Lung microvascular endothelial cell (primary cell): ENCODE results near the gene BAMBI. TPM values are rescaled to one million over a fixed set of nuclear protein-coding genes. Genes with fewer than 3 reads are reported as not detected.

Experiments
- DNase-seq, 2 donors: peaks; one replicate each; pipeline versions ENCODE4 v3.0.0 to v3.0.0-alpha.2; 2010; ENCODE audit warnings: low read depth in 2 of 2
- total RNA-seq: library from RNA; depleted of rRNA; stranded (reverse); fragments of >200 nt; gene quantifications from 2 replicates; pipeline ENCODE4 v1.2.1, GENCODE V29; 2014

Gene BAMBI
- total RNA-seq, 1 donor from 2014 or later = 3.0 TPM

- DNase-seq = no peak
Observed at GRCh38 chr10:28674782-28675181, 2.5 kb upstream of the BAMBI start.

DNA sequence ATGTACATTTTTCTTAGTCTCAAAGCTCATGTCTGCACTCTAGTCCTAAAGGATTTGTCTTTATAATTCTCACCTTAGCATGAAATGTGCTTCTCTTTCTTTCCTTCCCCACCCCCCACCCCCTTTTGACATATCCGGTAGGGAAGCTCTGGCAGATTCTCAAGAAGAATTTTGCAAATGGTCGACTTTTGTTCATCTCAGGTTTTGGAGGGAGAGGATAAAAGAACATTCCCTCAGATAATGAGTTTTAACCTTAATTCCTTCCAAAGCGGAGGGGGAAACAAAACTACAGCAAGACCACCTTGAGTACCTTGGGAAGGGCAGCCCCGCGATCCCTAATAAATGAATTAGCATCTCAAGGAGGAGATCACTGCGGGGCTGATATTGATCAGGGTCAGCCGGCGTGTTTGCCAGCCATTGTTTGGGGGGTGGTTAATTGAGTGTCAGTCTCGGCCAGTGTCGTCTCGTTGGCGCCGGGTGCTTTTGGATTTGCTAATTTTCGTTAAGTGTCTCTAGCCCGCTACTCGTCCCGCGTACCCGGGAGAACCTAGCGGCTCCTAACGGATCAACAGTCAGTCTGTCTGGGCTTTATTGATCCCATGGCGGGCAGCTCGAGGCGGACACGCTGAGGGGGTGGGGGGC lies 874 bp upstream of the BAMBI start:
- peak; percentile 20 to 24 for DNase-seq

GRCh38 chr10:28677888-28678686 lies 766 bp downstream of the BAMBI start:
- DNase-seq = peak; percentile 41 to 42

GRCh38 chr10:28678687-28679457 lies 1.6 kb downstream of the BAMBI start:
- peak; percentile 6 to 33 for DNase-seq

DNA sequence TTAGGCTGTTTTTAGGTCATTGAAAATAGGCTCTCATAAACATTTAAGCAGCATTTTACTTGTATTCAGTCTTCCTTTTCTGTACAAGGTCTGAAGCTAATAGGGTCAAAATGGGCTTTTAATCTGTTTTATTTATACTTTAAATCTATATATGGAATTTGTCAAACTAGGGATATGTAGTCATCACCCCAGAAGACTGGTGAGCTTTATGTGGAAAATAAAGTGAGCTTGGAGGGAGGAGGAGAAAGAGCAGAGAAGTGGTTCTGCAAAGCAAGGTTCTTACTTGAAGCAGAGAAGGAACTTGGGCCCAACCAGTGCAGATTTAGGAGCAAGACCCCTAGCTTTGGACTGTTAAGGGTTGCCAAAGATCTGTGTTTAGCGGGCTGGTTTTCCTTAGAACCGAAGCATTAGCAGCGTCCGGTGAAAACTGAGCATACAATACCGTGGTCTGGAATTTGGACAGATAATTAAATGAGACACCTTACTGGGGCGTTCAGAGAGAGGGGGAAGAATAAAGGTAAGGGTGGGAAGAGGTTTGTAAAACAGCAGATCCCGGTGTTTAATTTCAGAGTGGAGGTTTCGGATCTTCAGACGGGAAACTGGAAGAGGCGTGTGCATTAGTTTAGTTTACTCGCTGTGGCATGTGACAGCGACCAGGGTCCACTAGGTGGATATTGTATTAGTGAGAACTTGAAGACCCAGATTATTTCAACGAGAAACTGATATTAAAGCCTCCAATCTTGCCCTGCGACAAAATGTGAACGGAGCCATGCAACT lies 2.4 kb downstream of the BAMBI start:
- peak; percentile 39 to 56 for DNase-seq

- peak in 1 of 2 donors; percentile 20 for DNase-seq
Observed at GRCh38 chr10:28680358-28680752, 3.0 kb downstream of the BAMBI start.

DNA sequence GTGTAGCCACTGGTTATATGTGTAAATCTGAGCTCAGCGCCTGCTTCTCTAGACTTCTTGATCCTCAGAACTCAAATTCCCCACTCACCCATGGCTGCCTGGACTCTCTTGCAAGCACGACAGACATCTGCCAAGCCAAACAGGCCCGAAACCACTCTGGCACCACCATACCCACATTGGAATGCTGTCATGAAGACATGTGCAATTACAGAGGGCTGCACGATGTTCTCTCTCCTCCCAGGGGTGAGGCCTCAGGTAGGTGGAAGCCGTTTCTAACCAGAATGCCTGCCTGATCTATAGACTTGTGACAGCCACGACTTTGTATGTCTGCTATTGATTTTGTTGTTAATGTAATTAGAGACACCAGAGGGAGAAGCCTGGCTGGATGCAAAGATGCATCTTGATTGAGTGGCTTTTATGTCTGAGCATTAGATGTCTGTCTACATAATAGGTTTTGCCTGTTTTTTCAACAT lies 4.0 kb downstream of the BAMBI start:
- DNase-seq = no peak

GRCh38 chr10:28681928-28682750 lies 4.8 kb downstream of the BAMBI start:
- DNase-seq = no peak

DNA sequence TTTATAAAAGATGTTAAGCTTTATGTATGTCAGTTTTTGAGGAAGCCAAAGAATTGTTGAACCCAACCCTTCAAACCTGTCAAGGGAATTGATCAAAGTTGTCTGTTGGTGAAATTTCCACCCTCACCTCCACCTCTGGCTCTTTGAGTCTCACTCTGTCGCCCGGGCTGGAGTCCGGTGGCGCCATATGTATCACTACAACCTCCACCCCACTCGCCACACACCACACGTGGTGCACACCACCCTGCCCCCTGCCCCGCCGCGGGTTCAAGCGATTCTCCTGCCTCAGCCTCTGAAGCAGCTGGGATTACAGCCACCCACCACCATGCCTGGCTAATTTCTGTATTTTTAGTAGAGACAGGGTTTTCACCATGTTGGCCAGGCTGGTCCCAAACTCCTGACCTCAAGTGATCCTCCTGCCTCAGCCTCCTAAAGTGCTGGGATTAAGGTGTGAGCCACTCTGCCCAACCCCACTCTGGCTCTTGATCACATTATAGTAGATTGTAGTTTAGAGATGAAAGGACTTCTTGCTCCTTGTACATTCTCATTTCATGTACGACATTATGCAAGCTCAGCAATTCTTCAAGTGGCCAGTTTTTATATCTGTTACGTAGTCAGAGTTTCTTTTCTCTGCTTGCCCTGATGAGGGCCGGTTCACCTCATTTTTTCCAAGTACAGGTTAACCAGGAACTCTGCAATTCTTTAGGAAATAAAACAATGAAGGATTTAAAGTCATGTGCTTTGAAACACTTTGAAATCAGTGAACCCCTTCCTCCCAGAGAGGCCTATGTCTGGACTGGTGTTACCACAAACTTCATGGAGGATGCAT lies 7.0 kb downstream of the BAMBI start:
- no peak for DNase-seq

GRCh38 chr10:28684986-28685580 lies 7.8 kb downstream of the BAMBI start:
- no peak for DNase-seq

GRCh38 chr10:28685717-28686116 lies 8.4 kb downstream of the BAMBI start:
- no peak for DNase-seq

DNA sequence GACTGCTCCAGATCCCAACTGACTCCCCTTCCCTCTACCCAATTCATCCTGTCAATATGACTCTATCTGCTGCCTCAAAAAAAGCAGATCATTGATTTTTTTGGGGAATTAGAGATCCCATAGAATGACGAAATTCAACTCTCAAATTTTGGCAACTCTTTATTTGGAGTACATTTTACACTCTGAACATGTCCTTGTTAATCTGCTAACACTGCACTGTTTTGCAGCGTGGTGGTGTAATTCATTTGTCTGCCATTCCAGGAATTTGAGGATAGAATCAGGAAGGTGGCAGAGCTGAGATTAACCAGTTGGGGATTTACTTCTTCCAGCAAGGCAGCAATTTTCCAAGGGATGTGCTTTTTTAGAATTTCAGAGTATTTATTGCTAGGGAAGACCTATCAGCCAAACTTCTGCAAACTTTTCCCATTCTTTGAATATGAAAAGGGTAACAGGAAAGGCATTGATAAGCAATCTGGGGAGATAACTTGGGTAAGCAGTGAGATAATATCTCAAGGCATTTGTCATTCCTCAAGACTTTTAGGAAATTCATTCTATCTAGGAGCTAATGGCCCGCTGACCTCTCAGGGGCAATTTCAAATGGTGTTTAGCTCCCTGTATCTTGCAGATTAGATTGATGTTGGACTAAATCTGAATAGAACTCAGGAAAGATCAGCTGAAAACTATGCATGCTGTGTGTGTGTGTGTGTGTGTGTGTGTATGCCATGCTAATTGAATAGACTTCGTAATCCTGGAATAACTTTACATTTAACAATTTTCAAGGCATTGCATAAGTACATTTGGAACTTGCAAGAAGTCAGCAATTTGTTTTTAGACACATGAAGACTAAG lies 9.7 kb downstream of the BAMBI start:
- DNase-seq = no peak

GRCh38 chr10:28687683-28688001 lies 10.3 kb downstream of the BAMBI start:
- no peak for DNase-seq

DNA sequence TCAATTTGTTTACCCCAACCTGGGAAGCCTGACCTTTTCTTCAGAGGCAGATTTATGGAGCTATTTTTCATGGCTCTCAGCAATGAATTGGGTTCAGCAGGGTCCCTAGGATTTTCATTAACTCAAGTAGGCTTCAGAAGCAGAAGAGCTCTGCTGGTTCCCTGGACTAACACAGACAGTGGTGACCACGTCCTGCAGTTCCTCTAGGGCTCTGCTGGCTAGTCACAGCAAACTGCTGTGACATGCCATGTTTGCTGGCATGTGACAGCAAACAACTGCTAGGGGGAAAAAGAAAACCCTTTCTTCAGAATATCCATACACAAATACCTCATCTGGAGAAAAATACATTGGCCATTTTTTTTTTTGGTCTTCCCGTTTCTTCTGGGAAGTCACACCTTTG lies 13.2 kb downstream of the BAMBI start:
- DNase-seq = no peak

DNA sequence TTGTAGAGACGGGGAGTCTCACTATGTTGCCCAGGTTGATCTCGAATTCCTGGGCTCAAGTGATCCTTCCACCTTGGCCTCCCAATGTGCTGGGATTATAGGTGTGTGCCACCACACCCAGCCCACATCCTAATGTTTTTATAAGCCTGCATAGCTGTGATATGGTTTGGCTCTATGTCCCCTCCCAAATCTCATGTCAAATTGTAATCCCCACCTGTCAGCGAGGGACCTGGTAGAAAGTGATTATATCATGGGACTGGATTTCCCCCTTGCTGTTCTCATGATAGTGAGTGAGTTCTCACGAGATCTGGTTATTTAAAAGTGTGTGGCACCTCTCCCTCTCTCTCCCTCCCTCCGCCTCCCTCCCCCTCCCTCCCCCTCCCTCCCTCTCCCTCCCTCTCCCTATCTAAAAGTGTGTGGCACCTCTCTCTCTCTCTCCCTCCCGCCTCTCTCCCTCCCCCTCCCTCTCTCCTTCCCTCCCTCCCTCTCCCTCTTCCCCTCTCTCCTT lies 13.9 kb downstream of the BAMBI start:
- no peak for DNase-seq

DNA sequence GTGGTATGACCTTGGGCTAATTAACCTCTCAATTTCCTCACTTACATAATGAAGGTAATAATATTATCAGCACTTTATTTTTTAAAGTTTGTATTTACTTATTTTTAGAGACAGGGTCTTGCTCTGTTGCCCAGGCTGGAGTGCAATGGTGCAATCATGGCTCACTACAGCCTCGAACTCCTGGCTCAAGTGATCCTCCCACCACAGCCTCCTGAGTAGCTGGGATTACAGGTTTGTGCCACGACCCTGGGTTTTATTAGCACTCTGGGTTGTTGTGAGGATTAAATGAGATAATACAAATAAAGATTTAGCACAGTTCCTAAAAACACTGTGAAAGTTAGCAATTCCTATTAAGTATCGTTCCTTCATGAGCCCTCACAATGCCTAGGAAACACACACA lies 14.7 kb downstream of the BAMBI start:
- DNase-seq = no peak

DNA sequence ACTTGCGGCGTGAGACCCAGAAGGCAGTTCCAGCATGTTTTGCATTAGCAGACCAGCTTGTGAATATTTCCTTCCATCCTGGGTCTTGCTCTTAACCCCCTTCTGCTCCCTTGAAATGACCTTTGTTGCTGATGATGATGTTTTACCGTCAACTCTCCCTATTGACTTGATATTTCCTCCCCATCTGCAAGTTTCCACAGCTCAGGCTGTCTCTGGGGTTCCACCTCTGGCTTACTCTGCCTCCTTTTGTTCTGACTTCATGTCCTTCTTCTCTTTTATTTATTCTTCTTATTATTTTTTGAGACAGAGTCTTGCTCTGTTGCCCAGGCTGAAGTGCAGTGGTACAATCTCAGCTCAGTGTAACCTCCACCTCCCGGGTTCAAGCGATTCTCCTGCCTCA lies 17.2 kb downstream of the BAMBI start:
- DNase-seq = no peak

- no peak for DNase-seq
Observed at GRCh38 chr10:28698075-28698474, 20.8 kb downstream of the BAMBI start.
